Activated naive CD8-positive, alpha-beta T cell treated with anti-CD3 and anti-CD28 coated beads, Interleukin-2, amount 50 U/mL, for 16 hours (primary cell): ENCODE measurements around the gene TKT.
A peak's percentile ranks its signal among the peaks of the same experiment; 100 is the strongest.
"Not testable (repeated sequence)": the region's sequence is repeated elsewhere in the genome, so short reads cannot be mapped to it uniquely, and the experiment has no call there.

ENCODE experiments used
- DNase-seq: peaks from one replicate; pipeline ENCODE4 v3.0.0-alpha.2; 2020; ENCODE audit warnings: low read depth, low spot score

Gene TKT

DNA sequence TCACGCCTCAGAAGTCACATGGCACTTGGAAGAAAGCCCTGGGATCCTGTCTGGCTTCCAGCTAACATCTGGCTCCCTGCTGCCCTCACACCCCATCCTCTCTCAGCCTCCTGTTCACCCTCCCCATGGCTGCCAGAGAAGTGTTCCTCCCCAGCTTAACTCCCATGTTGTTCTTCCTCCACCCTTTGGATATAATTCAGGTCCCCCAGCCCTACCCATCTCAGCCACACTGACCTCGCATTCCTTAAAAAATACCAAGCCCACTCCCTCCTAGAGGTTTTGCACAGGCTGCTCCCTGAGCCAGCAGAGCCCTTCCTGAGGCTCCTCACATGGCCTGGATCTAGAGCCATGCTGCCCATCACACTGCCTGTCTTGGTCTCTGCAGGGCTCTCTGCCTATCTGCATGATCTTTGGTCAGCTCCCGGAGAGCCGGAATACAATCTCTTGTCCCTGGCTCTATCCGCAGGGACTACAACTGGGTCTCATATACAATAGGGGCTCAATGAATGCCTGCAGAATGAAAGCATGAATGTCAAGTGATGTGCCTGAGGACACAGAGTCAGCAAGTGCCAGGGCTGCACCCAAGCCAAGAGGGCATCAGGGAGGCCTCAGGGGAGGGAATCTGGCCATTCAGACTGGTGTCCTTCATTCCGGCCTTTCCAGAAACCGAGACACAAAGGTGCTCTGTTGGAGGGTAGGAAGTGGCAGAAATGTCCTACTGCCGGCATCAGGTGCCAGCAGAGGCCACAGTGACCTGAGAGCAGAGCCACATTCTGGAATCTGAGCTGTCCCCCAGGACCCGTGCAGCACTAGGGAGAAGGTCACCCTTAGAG lies 3.8 kb upstream of the TKT start:
- DNase-seq = no peak

GRCh38 chr3:53258600-53259426 lies 3.0 kb upstream of the TKT start:
- no peak for DNase-seq

GRCh38 chr3:53257465-53257864 lies 1.6 kb upstream of the TKT start:
- DNase-seq = no peak

- DNase-seq = no peak
Observed at GRCh38 chr3:53256704-53257055, 858 bp upstream of the TKT start.

GRCh38 chr3:53255423-53255774 lies 423 bp downstream of the TKT start:
- no peak for DNase-seq

GRCh38 chr3:53254509-53255422 lies 1.1 kb downstream of the TKT start:
- peak; percentile 17 for DNase-seq

DNA sequence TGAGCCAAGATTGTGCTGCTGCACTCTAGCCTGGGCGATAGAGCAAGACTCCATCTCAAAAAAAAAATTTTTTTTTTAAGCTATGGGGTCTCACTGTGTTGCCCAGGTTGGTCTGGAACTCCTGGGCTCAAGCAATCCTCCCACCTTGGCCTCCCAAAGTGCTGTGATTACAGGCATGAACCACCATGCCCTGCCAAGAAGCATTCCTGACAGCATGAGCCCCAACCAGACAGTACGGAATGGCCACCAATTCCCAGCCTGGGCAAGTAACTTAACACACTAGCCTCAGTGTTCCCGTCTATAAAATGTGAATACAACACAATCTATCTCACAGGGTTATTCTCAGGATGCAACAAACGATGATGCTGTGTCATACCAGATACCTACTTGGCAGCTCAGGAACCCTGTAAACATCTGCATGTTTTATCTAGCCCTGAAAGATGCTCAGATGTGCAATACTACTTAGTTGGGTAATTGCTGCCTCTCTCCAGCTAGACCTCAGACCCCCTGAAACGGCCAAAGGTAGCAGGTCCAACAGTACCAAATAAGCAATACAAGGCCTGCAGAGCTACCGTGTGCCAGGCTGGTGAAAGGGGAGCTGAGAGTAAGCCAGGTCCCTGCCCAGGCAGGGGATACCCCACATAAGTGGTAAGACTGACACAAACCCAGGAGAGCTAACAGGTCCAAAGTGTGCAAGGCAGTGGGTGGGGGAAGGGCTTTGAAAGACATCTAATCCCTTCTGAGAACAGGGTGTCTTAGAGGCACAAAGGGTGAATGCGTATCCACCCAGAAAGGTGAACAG lies 1.9 kb downstream of the TKT start:
- no peak for DNase-seq

DNA sequence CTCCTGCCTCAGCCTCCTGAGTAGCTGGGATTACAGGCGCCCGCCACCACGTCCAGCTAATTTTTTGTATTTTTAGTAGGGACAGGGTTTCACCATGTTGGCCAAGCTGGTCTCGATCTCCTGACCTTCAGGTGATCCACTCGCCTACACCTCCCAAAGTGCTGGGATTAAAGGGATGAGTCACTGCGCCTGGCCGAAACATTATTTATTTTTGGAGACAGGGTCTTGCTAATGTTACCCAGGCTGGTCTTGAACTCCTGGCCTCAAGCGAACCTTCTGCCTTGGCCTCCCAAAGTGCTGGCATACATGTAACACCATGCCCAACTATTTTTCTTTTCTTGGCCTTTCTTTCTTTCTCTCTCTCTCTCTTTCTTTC lies 2.9 kb downstream of the TKT start:
- DNase-seq = not testable (repeated sequence)

DNA sequence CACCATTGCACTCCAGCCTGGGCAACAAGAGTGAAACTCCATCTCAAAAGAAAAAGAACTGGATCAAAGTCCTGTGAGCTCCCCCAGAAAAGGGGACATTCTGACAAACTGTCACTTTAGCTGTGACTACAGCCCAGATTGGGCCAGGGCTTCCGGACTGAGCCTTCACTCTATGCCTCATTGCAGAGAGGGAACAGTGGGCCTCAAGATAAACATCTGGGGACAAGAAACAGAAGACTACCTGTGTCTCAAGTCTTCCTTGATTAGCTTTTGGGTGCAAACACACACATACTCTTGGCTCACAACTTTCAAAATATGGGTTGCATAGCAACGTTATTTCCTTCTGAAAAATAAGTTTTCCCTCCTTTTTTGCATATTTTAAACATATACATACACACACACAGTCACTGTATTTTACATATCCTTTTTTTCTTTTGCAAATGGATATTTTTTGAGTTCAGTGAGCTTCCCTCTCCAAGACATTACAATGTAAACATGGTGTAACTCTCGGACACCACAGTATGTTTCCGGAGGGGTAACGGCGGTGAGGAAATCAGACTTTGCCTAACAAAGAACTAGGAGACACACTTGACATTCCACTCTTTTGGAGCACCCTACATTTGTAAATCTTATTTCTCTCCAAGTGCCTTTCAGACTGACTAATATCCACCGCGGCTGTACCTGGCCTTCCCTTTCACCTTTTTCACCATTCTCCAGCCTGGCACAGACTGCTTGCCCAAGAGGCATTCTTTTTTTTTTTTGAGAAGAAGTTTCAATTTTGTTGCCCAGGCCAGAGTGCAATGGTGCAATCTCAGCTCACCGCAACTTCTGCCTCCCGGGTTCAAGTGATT lies 3.5 kb downstream of the TKT start:
- no peak for DNase-seq

- no peak for DNase-seq
Observed at GRCh38 chr3:53250881-53251605, 4.8 kb downstream of the TKT start.

DNA sequence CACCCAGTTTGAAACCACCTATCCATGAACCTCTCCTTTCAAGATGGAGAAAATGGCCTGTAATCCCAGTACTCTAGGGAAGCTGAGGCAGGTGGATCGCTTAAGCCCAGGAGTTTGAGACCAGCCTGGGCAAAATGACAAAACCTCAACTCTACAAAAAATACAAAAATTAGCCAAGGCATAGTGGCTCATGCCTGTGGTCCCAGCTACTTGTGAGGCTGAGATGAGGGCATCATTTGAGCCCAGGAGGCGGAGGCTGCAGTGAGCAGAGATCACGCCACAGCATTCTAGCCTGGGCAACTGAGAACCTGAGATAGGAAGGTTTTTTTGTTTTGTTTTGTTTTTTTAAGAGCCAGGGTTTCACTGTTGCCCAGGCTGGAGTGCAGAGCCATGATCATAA lies 5.4 kb downstream of the TKT start:
- no peak for DNase-seq

DNA sequence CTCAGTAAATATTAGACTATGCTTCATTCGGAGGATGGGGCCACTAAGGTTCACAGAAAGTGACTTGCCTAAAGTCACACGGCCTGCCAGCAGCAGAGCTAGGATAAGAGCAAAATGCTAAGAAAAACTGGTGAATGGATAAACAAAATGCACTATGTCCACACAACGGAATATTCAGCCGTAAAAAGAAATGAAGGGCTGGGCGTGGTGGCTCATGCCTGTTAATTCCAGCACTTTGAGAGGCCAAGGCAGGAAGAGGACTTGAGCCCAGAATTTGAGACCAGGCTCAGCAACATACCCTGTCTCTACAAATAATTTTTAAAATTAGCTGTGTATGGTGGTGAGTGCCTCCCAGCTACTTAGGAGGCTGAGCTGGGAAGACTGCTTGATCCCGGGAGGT lies 7.7 kb downstream of the TKT start:
- DNase-seq = no peak

- no peak for DNase-seq
Observed at GRCh38 chr3:53247619-53248018, 8.2 kb downstream of the TKT start.

GRCh38 chr3:53244271-53244670 lies 11.6 kb downstream of the TKT start:
- DNase-seq = no peak

- DNase-seq = no peak
Observed at GRCh38 chr3:53243785-53244184, 12.0 kb downstream of the TKT start.

- no peak for DNase-seq
Observed at GRCh38 chr3:53243165-53243564, 12.7 kb downstream of the TKT start.

DNA sequence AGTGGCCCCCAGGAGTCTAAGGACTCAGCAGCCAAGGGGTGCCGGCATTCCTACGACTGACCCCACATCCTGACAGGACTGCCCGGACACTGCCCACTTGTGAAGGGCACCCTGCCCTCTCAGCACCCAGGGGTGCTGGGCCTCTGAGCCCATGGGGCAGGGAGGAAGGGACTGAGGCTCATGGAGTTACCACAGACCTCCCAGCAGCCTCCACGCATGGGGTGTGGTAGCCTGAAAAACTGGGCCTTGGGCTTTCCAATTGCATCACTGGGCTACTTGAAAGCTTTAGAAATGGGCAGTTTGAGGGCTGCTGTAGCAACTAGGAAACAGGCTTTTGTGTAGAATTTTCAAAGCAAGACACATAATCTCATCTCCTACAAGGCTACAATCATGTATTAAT lies 13.2 kb downstream of the TKT start:
- DNase-seq = no peak

DNA sequence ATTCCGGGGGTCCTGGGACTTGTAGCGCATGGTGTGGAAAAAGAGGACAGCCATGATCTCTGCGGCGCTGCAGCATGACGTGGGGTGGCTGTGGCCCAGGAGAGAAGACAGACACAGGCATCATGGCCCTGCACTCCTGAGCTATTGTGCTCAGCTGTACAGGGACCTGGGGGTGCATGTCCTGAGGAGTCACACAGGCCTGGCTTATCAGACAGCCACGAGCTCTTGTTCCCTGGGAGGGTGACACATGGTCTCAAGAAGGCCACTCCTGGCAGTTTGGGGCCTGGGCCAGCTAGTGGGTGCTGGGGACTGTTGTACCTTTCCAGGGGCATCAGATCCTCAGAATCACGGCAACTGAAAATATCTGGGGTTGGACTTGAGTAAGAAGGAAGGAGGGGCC lies 13.7 kb downstream of the TKT start:
- no peak for DNase-seq
